Kidney (tissue), 14 donors: ENCODE data around the gene PDGFC. TPM values are rescaled to one million over a fixed set of nuclear protein-coding genes. Genes with fewer than 3 reads are reported as not detected.

Source experiments
- DNase-seq, 5 donors: peaks; one replicate each; pipeline ENCODE4 v3.0.0-alpha.2; 2013 to 2020
- FAIRE-seq: peaks from 2 replicates; lab custom pipeline; 2012; peaks lifted over from hg19 to GRCh38; lab: Jason Lieb, UNC
- H3K27ac ChIP-seq, 2 donors: one replicate each; pipeline ENCODE4 v1.7.0; 2013; ENCODE audit warnings: low read depth in 2 of 2, low read length in 2 of 2, inconsistent platforms in 1 of 2
- H3K27me3 ChIP-seq: one replicate; pipeline ENCODE4 v1.7.1; 2013; ENCODE audit warnings: low read length, inconsistent platforms; ENCODE audit not compliant: control insufficient read depth, insufficient read depth
- H3K36me3 ChIP-seq, 3 donors: one replicate each; pipeline versions ENCODE4 v1.7.0 to v1.7.1; 2013; ENCODE audit warnings: low read length in 3 of 3, control low read depth in 1 of 3, inconsistent platforms in 1 of 3; ENCODE audit not compliant: insufficient read depth in 3 of 3, control insufficient read depth in 2 of 3
- H3K4me1 ChIP-seq, 3 donors: one replicate each; pipeline versions ENCODE4 v1.7.0 to v1.7.1; 2013; ENCODE audit warnings: low read length in 3 of 3, inconsistent platforms in 1 of 3, low read depth in 1 of 3; ENCODE audit not compliant: control insufficient read depth in 2 of 3, insufficient read depth in 2 of 3
- H3K4me3 ChIP-seq, 3 donors: one replicate each; pipeline versions ENCODE4 v1.7.0 to v1.8.1; 2013; ENCODE audit warnings: low read length in 3 of 3, control low read depth in 1 of 3, inconsistent platforms in 1 of 3
- H3K9ac ChIP-seq, 3 donors: one replicate each; pipeline versions ENCODE4 v1.7.0 to v1.7.1; 2013; ENCODE audit warnings: low read length in 3 of 3, control low read depth in 1 of 3, inconsistent platforms in 1 of 3
- H3K9me3 ChIP-seq, 3 donors: one replicate each; pipeline versions ENCODE4 v1.7.0 to v1.7.1; 2013; ENCODE audit warnings: low read length in 3 of 3, control low read depth in 1 of 3, inconsistent platforms in 1 of 3; ENCODE audit not compliant: control insufficient read depth in 2 of 3, insufficient read depth in 1 of 3
- CTCF ChIP-seq: IDR thresholded peaks from 3 replicates; pipeline ENCODE4 v1.5.1; 2012; ENCODE audit warnings: mild to moderate bottlenecking, moderate library complexity, borderline replicate concordance; ENCODE audit not compliant: insufficient read depth; ENCODE audit errors: extremely low read depth
- intact Hi-C: fragments of 100-400 bp; cut with DNase I; formaldehyde crosslinking; loops from one replicate; pipeline ENCODE4 v1.11.1; 2022
- polyA plus RNA-seq: library from polyadenylated mRNA; stranded (reverse); fragments of 350-450 nt; fragmentation: Illumina TruSeq; extraction: RNeasy Lipid Tissue Mini Kit (QIAGEN cat#74804); gene quantifications from one replicate; pipeline ENCODE4 v1.2.3, GENCODE V29; 2014; ENCODE audit warnings: low read depth, low replicate concordance; ENCODE audit not compliant: insufficient read depth
- total RNA-seq: library from RNA; stranded (reverse); fragmentation: NEBNext Ultra II Directional; extraction: Animal tissue kit (Norgen Biotek cat#: 25700); gene quantifications from one replicate; pipeline ENCODE4 v1.2.1, GENCODE V29; 2021
- donor health status: control.
- donor health status: control.
- donor health status: control.
- donor health status: control.
- donor health status: control.
- donor health status: DM: yes; HTN: yes; CAD: no.
- donor health status: Normal renal cell carcinoma (clear cell type).

The PDGFC gene
- total and polyA plus RNA-seq, 2 donors from 2014 or later: 12.3 to 37.6 TPM

GRCh38 chr4:156931267-156931666 lies 40.3 kb downstream of the PDGFC start:
- TF ChIP-seq CTCF: no peak
- FAIRE-seq (no peak), DNase-seq (peak in 2 of 5 donors; percentile 17 to 53)
- Histone ChIP-seq H3K9me3 (peaks cover 0 to 6% (median 0%) of the 10 kb centered on the region in 3 donors), H3K27me3 (no peaks in the 10 kb centered on the region), H3K4me1 (peaks cover 0 to 3% (median 0%) of the 10 kb centered on the region in 3 donors), H3K27ac (no peak overlapping the region), H3K36me3 (no peaks in the 10 kb centered on the region), H3K9ac (no peak overlapping the region), H3K4me3 (no peak overlapping the region)
- intact Hi-C loops: no loop called here

- peaks cover 0 to 6% (median 0%) of the 10 kb centered on the region in 3 donors for H3K9me3 ChIP-seq
- DNase-seq (no peak), FAIRE-seq (no peak)
- intact Hi-C loops: no loop called here
- no peak overlapping the region for H3K4me3 ChIP-seq
- H3K4me1 ChIP-seq: peaks cover 0 to 3% (median 0%) of the 10 kb centered on the region in 3 donors
- no peak overlapping the region for H3K27ac ChIP-seq
- H3K36me3 ChIP-seq: no peaks in the 10 kb centered on the region
- no peak for TF ChIP-seq CTCF
- H3K27me3 ChIP-seq: no peaks in the 10 kb centered on the region
- no peak overlapping the region for H3K9ac ChIP-seq
Measured at GRCh38 chr4:156929386-156930105, 42.1 kb downstream of the PDGFC start.

GRCh38 chr4:156924774-156925315 lies 46.8 kb downstream of the PDGFC start:
- no peaks in the 10 kb centered on the region for H3K9me3 ChIP-seq
- no peak overlapping the region for H3K27ac ChIP-seq
- no peak for FAIRE-seq
- no peak overlapping the region for H3K4me3 ChIP-seq
- H3K9ac ChIP-seq: no peak overlapping the region
- DNase-seq: no peak
- H3K4me1 ChIP-seq: no peaks in the 10 kb centered on the region
- TF ChIP-seq CTCF: no peak
- H3K36me3 ChIP-seq: no peaks in the 10 kb centered on the region
- intact Hi-C loops: no loop called here
- no peaks in the 10 kb centered on the region for H3K27me3 ChIP-seq
